Measurements from ENCODE around the gene MGST1. TPM values are rescaled to one million over a fixed set of nuclear protein-coding genes. Genes with fewer than 3 reads are reported as not detected.
"Not testable (repeated sequence)": the region's sequence is repeated elsewhere in the genome, so short reads cannot be mapped to it uniquely, and the experiment has no call there.

Gene MGST1
- total RNA-seq, 1 experiment from 2014 or later, result 105 TPM

- Histone ChIP-seq H3K4me3 (ENCODE audit: low read depth, low read length) (no peak overlapping the region), H3K4me1 (peaks cover 4% of the 10 kb centered on the region; the same call in 1 of the 2 replicates), H3K36me3 (ENCODE audit: control insufficient read depth, insufficient read depth, low read length) (no peaks in the 10 kb centered on the region), H3K27me3 (replicated peaks; ENCODE audit: control insufficient read depth, insufficient read depth, low read length) (no peaks in the 10 kb centered on the region), H3K9me3 (no peaks in the 10 kb centered on the region)
- POLR2A ChIA-PET, result no interaction called here
- TF ChIP-seq CTCF (IDR thresholded peaks at IDR 0.05; ENCODE audit: insufficient read depth in 1 of 2, low read depth in 1 of 2, low read length in 1 of 2, severe bottlenecking in 1 of 2, unreplicated experiment in 1 of 2), result no peak
- Mint-ChIP-seq H3K4me3 (ENCODE audit: unreplicated experiment) (no peak overlapping the region), H3K27me3 (ENCODE audit: insufficient read depth, unreplicated experiment) (no peaks in the 10 kb centered on the region), H3K36me3 (ENCODE audit: insufficient read depth, unreplicated experiment) (no peaks in the 10 kb centered on the region), H3K9me3 (ENCODE audit: unreplicated experiment) (peaks cover 8% of the 10 kb centered on the region), H3K27ac (ENCODE audit: unreplicated experiment) (no peak overlapping the region), H3K4me1 (ENCODE audit: low read depth, unreplicated experiment) (peaks cover 9% of the 10 kb centered on the region)
- intact Hi-C loops (cut with micrococcal nuclease; ENCODE audit: unreplicated experiment), result loop anchor here (5.0 kb wide), 3 partner anchors 193 to 1198 kb away; no protein-coding TSS in a partner anchor
- no peak for DNase-seq
- no TSS peak for BruUV-seq (replicated peaks)
- CTCF ChIA-PET, result no interaction called here
These were observed 42.1 kb downstream of the MGST1 start for GRCh38 chr12:16389594-16389993.

GRCh38 chr12:16392846-16393535 is 45.5 kb downstream of the MGST1 start:
- Mint-ChIP-seq H3K9me3 (ENCODE audit: unreplicated experiment) (peaks cover 10% of the 10 kb centered on the region), H3K36me3 (ENCODE audit: insufficient read depth, unreplicated experiment) (no peaks in the 10 kb centered on the region), H3K4me1 (ENCODE audit: low read depth, unreplicated experiment) (no peaks in the 10 kb centered on the region), H3K27ac (ENCODE audit: unreplicated experiment) (no peak overlapping the region), H3K27me3 (ENCODE audit: insufficient read depth, unreplicated experiment) (no peaks in the 10 kb centered on the region), H3K4me3 (ENCODE audit: unreplicated experiment) (no peak overlapping the region)
- no peaks in the 10 kb centered on the region for H3K27me3 ChIP-seq (replicated peaks; ENCODE audit: control insufficient read depth, insufficient read depth, low read length)
- no TSS peak for BruUV-seq (replicated peaks)
- ChIA-PET CTCF (no interaction called here), POLR2A (no interaction called here)
- H3K36me3 ChIP-seq (ENCODE audit: control insufficient read depth, insufficient read depth, low read length), result no peaks in the 10 kb centered on the region
- H3K9me3 ChIP-seq, result no peaks in the 10 kb centered on the region
- H3K4me3 ChIP-seq (ENCODE audit: low read depth, low read length), result no peak overlapping the region
- no peaks in the 10 kb centered on the region for H3K4me1 ChIP-seq
- DNase-seq, result no peak
- TF ChIP-seq CTCF (IDR thresholded peaks at IDR 0.05; ENCODE audit: insufficient read depth in 1 of 2, low read depth in 1 of 2, low read length in 1 of 2, severe bottlenecking in 1 of 2, unreplicated experiment in 1 of 2), result no peak
- intact Hi-C loops (cut with micrococcal nuclease; ENCODE audit: unreplicated experiment), result no loop called here

DNA sequence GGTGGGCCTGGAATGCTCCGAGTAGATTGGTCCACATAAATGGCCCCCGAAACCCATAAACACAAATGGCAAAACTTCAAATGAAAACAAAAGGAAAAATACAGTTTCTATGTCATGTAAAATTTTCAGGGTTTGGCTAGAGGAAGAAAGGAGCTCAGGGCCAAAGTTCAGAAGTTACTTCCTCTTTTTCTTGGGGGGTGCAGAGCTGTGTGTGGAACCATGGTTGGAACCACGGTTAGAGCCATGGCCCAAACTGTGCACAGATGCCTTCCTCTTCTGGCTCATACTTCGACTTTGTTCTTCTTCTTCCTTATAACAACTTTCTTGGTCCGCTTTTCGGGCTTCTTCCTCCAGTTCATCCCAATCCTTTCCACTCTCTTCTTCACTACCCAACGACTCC is 51.7 kb downstream of the MGST1 start:
- no peaks in the 10 kb centered on the region for H3K4me1 ChIP-seq
- Mint-ChIP-seq H3K4me1 (ENCODE audit: low read depth, unreplicated experiment) (no peaks in the 10 kb centered on the region), H3K4me3 (ENCODE audit: unreplicated experiment) (no peak overlapping the region), H3K27me3 (ENCODE audit: insufficient read depth, unreplicated experiment) (no peaks in the 10 kb centered on the region), H3K36me3 (ENCODE audit: insufficient read depth, unreplicated experiment) (no peaks in the 10 kb centered on the region), H3K27ac (ENCODE audit: unreplicated experiment) (no peak overlapping the region), H3K9me3 (ENCODE audit: unreplicated experiment) (peaks cover 7% of the 10 kb centered on the region)
- ChIA-PET POLR2A (no interaction called here), CTCF (no interaction called here)
- no TSS peak for BruUV-seq (replicated peaks)
- H3K36me3 ChIP-seq (ENCODE audit: control insufficient read depth, insufficient read depth, low read length), result no peaks in the 10 kb centered on the region
- DNase-seq, result no peak
- no peaks in the 10 kb centered on the region for H3K27me3 ChIP-seq (replicated peaks; ENCODE audit: control insufficient read depth, insufficient read depth, low read length)
- no peaks in the 10 kb centered on the region for H3K9me3 ChIP-seq
- H3K4me3 ChIP-seq (ENCODE audit: low read depth, low read length), result no peak overlapping the region
- TF ChIP-seq CTCF (IDR thresholded peaks at IDR 0.05; ENCODE audit: insufficient read depth in 1 of 2, low read depth in 1 of 2, low read length in 1 of 2, severe bottlenecking in 1 of 2, unreplicated experiment in 1 of 2), result no peak
- intact Hi-C loops (cut with micrococcal nuclease; ENCODE audit: unreplicated experiment), result no loop called here

- H3K27me3 Mint-ChIP-seq (ENCODE audit: insufficient read depth, unreplicated experiment); H3K27me3 ChIP-seq (replicated peaks; ENCODE audit: control insufficient read depth, insufficient read depth, low read length); POLR2A ChIA-PET; DNase-seq; BruUV-seq (replicated peaks); H3K36me3 ChIP-seq (ENCODE audit: control insufficient read depth, insufficient read depth, low read length); H3K4me1 ChIP-seq; H3K9me3 ChIP-seq; H3K4me3 Mint-ChIP-seq (ENCODE audit: unreplicated experiment); H3K36me3 Mint-ChIP-seq (ENCODE audit: insufficient read depth, unreplicated experiment); CTCF ChIA-PET; H3K9me3 Mint-ChIP-seq (ENCODE audit: unreplicated experiment); intact Hi-C loops (cut with micrococcal nuclease; ENCODE audit: unreplicated experiment); H3K4me3 ChIP-seq (ENCODE audit: low read depth, low read length); H3K27ac Mint-ChIP-seq (ENCODE audit: unreplicated experiment); H3K4me1 Mint-ChIP-seq (ENCODE audit: low read depth, unreplicated experiment): not testable (repeated sequence)
These were observed 54.4 kb downstream of the MGST1 start for GRCh38 chr12:16401835-16402234.

All from Caco-2 (cell line).